ENCODE measurements around the gene PSKH1.
A peak's percentile ranks its signal among the peaks of the same experiment; 100 is the strongest.

The PSKH1 gene

GRCh38 chr16:67881621-67882161 lies 11.4 kb upstream of the PSKH1 start:
- no peak overlapping the region for H3K27ac ChIP-seq
- no peak overlapping the region for H3K4me3 ChIP-seq
- TF ChIP-seq CTCF (IDR thresholded peaks at IDR 0.05): no peak
- DNase-seq (ENCODE audit: low spot score): no peak

- H3K4me3 ChIP-seq: no peak overlapping the region
- TF ChIP-seq CTCF (IDR thresholded peaks at IDR 0.05): no peak
- no peak overlapping the region for H3K27ac ChIP-seq
- no peak for DNase-seq (ENCODE audit: low spot score)
These were observed 10.5 kb upstream of the PSKH1 start for GRCh38 chr16:67882374-67883145.

DNA sequence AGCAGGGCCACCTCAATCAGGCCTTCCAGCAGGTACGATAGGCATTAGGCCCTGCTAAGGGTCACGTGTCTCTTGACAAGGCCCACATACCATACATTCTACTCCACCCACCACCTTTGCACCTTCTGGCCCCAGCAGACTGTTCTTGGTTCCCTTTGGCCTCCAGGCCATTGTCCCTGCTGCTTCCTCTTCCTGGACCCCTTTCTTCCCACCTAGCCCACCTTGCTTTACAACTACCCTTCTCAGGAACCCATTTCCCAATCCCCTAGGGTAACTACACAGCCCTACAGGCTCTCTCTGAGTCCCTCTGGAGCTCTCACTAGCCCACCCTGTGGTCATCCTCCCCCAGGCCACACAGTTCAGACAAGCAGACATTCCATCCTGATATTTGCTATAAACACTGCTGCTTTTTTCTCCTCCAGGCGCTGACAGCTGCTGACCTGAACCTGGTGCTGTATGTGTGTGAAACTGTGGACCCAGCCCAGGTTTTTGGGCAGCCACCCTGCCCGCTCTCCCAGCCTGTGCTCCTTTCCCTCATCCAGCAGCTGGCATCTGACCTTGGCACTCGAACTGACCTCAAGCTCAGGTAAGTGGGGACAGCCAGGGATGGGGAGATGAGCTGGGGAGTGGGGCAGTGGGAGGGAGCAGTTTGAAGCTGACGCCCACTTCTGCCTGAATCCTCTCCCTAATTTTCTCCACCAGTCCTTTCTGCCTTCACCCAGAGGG lies 9.7 kb upstream of the PSKH1 start:
- DNase-seq (ENCODE audit: low spot score): no peak
- peak overlapping the region in 1 of 2 donors; percentile 68 for H3K27ac ChIP-seq
- H3K4me3 ChIP-seq: no peak overlapping the region
- TF ChIP-seq CTCF (IDR thresholded peaks at IDR 0.05): no peak

GRCh38 chr16:67883872-67884261 lies 9.2 kb upstream of the PSKH1 start:
- Histone ChIP-seq H3K4me3 (no peak overlapping the region), H3K27ac (peak overlapping the region; percentile 26 to 68)
- TF ChIP-seq CTCF (IDR thresholded peaks at IDR 0.05): peak; percentile 92
- no peak for DNase-seq (ENCODE audit: low spot score)

- no peak for TF ChIP-seq CTCF (IDR thresholded peaks at IDR 0.05)
- DNase-seq (ENCODE audit: low spot score): peak; percentile 90
- peak within 1 kb of the TSS; percentile 26 to 68 for H3K27ac ChIP-seq
- H3K4me3 ChIP-seq: peak within 1 kb of the TSS; percentile 57
These were observed 8.4 kb upstream of the PSKH1 start, which contains the start of gene NRN1L for GRCh38 chr16:67884684-67885083. Gene NRN1L (plus strand): TSS chr16:67884885. CDS start chr16:67884904, 19 bp downstream.

DNA sequence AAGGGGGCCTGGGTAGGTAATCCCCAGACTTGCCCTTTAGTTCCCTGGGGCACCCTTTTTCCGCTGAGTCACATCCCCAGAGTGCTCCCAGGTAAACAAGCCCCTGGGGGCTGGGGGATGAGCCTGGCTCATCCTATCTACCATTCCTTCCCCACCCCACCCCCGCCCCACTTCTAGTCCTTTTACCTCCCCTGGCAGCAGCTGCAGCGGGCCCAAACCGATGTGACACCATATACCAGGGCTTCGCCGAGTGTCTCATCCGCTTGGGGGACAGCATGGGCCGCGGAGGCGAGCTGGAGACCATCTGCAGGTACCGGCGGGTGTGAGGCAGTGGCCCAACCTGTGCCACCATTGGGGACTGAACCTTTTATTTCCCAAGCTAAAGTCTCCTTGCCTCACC lies 7.5 kb upstream of the PSKH1 start:
- no peak for TF ChIP-seq CTCF (IDR thresholded peaks at IDR 0.05)
- no peak for DNase-seq (ENCODE audit: low spot score)
- Histone ChIP-seq H3K4me3 (no peak overlapping the region), H3K27ac (peak overlapping the region; percentile 26 to 68)

Measured in coronary artery (tissue), 2 donors.